Upper lobe of left lung (tissue), 6 donors: ENCODE data around the gene CBX8. TPM values are rescaled to one million over a fixed set of nuclear protein-coding genes. Genes with fewer than 3 reads are reported as not detected.

Experiments
- ATAC-seq, 2 donors: fragments of 200-7000 bp; cut with Tn5 transposase; one replicate each; pipeline ENCODE4 v1.9.1; 2022; ENCODE audit warnings: mild to moderate bottlenecking in 2 of 2, moderate library complexity in 2 of 2; ENCODE audit not compliant: low FRiP score in 2 of 2
- DNase-seq, 2 donors: peaks; one replicate each; pipeline ENCODE4 v3.0.0-alpha.2; 2019 to 2020
- H3K27ac ChIP-seq, 4 donors: fragments of 200-600 bp; sonication (generic); one replicate each; pipeline ENCODE4 v1.5.1; 2016 to 2019
- H3K27me3 ChIP-seq, 4 donors: fragments of 200-600 bp; sonication (generic); one replicate each; pipeline ENCODE4 v1.5.1; 2017 to 2019
- H3K36me3 ChIP-seq, 4 donors: fragments of 200-600 bp; sonication (generic); one replicate each; pipeline ENCODE4 v1.5.1; 2016 to 2019
- H3K4me1 ChIP-seq, 4 donors: fragments of 200-600 bp; sonication (generic); one replicate each; pipeline ENCODE4 v1.5.1; 2018 to 2019
- H3K4me3 ChIP-seq, 4 donors: fragments of 200-600 bp; sonication (generic); one replicate each; pipeline ENCODE4 v1.5.1; 2017 to 2019; ENCODE audit warnings: mild to moderate bottlenecking in 2 of 4, moderate library complexity in 1 of 4
- H3K9me3 ChIP-seq, 4 donors: fragments of 200-600 bp; sonication (generic); one replicate each; pipeline ENCODE4 v1.5.1; 2018 to 2019
- CTCF ChIP-seq, 6 experiments: fragments of 450-650 bp in 4 of 6; fragments of 200-600 bp in 2 of 6; sonication (generic) in 2 of 6; IDR thresholded peaks; one replicate each; pipeline ENCODE4 v1.5.1; 2016 to 2019; ENCODE audit warnings: antibody characterized with exemption in 6 of 6
- EP300 ChIP-seq, 4 donors: sonication (generic); formaldehyde crosslinking; IDR thresholded peaks; one replicate each; pipeline ENCODE4 v1.5.1; 2017; ENCODE audit warnings: antibody characterized with exemption in 4 of 4, control low read depth in 2 of 4
- POLR2A ChIP-seq, 4 donors: fragments of 450-650 bp; IDR thresholded peaks; one replicate each; pipeline ENCODE4 v1.5.1; 2016 to 2017; ENCODE audit warnings: antibody characterized with exemption in 4 of 4, mild to moderate bottlenecking in 2 of 4
- POLR2AphosphoS5 ChIP-seq, 2 donors: sonication (generic); formaldehyde crosslinking; IDR thresholded peaks; one replicate each; pipeline ENCODE4 v1.5.1; 2017; ENCODE audit warnings: antibody characterized with exemption in 2 of 2
- WGBS, 2 donors: methylation state at CpG; one replicate each; pipeline ENCODE4 v1.1.5; 2017 to 2018; 5-methylcytosine and 5-hydroxymethylcytosine counted together
- total RNA-seq, 6 donors: library from RNA; depleted of rRNA in 4 of 6; stranded (reverse); fragments of >200 nt in 4 of 6; gene quantifications; one replicate each; pipeline versions ENCODE4 v1.1.0 to v1.2.1, GENCODE V29; 2016 to 2021
- donor health status: DM: no; HTN: no; CAD: no; lungs with moderate emphysema.
- donor health status: DM: no; HTN: yes; CAD: no; lungs with severe emphysema.

Gene CBX8
- total RNA-seq, 6 donors from 2014 or later, result 2.0 to 16.8 (median 8.8) TPM

DNA sequence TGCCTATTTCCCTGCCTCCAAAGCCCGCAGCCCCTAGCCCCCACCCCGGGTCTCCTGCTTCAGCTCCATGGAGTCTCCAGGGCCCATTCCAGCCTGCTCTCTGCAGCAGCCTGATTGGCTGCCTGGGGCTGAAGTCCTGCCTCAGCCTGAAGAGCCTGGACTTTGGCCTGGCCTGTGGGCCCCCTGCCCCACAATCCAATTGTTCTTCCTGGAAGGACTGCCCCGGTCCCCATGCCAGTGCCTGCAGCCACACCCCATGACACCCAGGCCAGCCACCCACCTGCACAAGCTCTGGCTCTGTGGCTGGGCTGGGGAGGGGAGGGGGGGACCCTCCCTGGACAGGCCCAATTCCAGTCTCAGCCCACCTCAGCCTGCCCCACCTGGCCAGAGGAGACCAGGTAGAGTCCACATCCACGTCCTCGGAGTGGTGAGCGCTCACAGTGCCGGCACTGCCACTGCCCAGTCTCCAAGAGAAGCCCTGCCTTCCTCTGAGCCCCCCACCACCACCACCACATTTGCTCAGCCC, 53.9 kb downstream of the CBX8 start:
- Histone ChIP-seq H3K36me3 (no peaks in the 10 kb centered on the region), H3K27ac (no peak overlapping the region), H3K27me3 (peaks cover 0 to 27% (median 13%) of the 10 kb centered on the region in 4 donors), H3K9me3 (no peaks in the 10 kb centered on the region), H3K4me3 (no peak overlapping the region), H3K4me1 (peaks cover 7 to 25% (median 11%) of the 10 kb centered on the region in 4 donors)
- DNase-seq, result no peak
- WGBS, 2 donors, result 83 to 88% methylated on average over 6 to 7 of the region's 7 CpGs
- no peak for ATAC-seq
- no peak for TF ChIP-seq POLR2A (IDR thresholded peaks at IDR 0.05)

GRCh38 chr17:79742589-79742918, 54.3 kb downstream of the CBX8 start:
- 100% methylated on average over 1 of the region's 1 CpG; no CpG with 5 or more reads in 1 of the 2 donors for WGBS, 2 donors
- no peak for DNase-seq
- no peak for ATAC-seq
- Histone ChIP-seq H3K4me3 (no peak overlapping the region), H3K4me1 (peaks cover 7 to 20% (median 9%) of the 10 kb centered on the region in 4 donors), H3K27me3 (peaks cover 0 to 23% (median 9%) of the 10 kb centered on the region in 4 donors), H3K36me3 (no peaks in the 10 kb centered on the region), H3K9me3 (no peaks in the 10 kb centered on the region), H3K27ac (no peak overlapping the region)
- TF ChIP-seq EP300 (IDR thresholded peaks at IDR 0.05) (no peak), CTCF (IDR thresholded peaks at IDR 0.05) (no peak), POLR2A (IDR thresholded peaks at IDR 0.05) (no peak), POLR2AphosphoS5 (IDR thresholded peaks at IDR 0.05) (no peak)

Other genes with a start within 250 kb of the CBX8 start
- 1 to 10 TPM in 1 of 6 donors, under 1 TPM in 1, not detected in 4; 0.10 to 3.1 TPM for gene RBFOX3, start 186.0 kb downstream of the CBX8 start, total RNA-seq
- gene ENPP7, start 66.1 kb downstream of the CBX8 start, total RNA-seq, result under 1 TPM in 1 of 6 donors, not detected in 5; 0.27 TPM
- 1 to 10 TPM in 5 of 6 donors, under 1 TPM in 1; 0.89 to 4.7 (median 1.5) TPM for gene CBX2, start 18.9 kb downstream of the CBX8 start, total RNA-seq
- gene CBX4, start 42.4 kb upstream of the CBX8 start, total RNA-seq, result 10 to 100 TPM; 17.0 to 33.3 (median 25.0) TPM
- gene TBC1D16, start 238.8 kb upstream of the CBX8 start, total RNA-seq, result 10 to 100 TPM; 15.6 to 60.8 (median 24.1) TPM
- gene CCDC40, start 239.6 kb upstream of the CBX8 start, total RNA-seq, result 10 to 100 TPM in 5 of 6 donors, 1 to 10 TPM in 1; 4.1 to 96.4 (median 24.2) TPM